ENCODE data around the gene THBS1.

THBS1 gene

GRCh38 chr15:39574427-39574826 lies 6.5 kb upstream of the THBS1 start:
- H3K36me3 ChIP-seq (ENCODE audit: insufficient read depth, low read length) = no peaks in the 10 kb centered on the region
- no peaks in the 10 kb centered on the region for H3K27me3 ChIP-seq (ENCODE audit: control insufficient read depth, insufficient read depth, low read length)
- H3K9ac ChIP-seq (ENCODE audit: low read depth, low read length) = no peak overlapping the region
- H3K4me3 ChIP-seq (ENCODE audit: low read length) = no peak overlapping the region
- no peak overlapping the region for H3K4me2 ChIP-seq (ENCODE audit: low read length)
- H3K4me1 ChIP-seq (ENCODE audit: control insufficient read depth, insufficient read depth, low read length) = peaks cover 13% of the 10 kb centered on the region
- no peaks in the 10 kb centered on the region for H3K9me3 ChIP-seq (replicated peaks; ENCODE audit: low read length)

DNA sequence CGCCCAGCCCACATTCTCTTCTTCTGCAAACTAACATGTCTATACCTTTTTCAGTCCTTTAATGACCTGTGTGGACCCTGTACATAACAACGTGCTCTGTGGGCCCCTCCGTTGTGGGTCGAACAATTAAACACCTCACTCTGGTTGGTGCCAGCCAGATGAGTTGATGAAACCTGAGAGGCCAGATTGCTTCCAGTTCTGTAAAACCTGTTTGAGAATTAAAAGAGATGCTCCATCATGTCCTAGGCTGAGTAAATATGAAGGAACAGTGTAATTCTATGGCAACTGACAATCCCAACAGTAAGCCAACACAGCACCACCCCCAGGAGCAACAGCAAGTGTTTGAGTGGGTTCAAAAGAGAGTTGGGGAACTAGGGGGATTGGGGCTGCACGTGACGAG lies 5.7 kb upstream of the THBS1 start:
- no peak overlapping the region for H3K4me3 ChIP-seq (ENCODE audit: low read length)
- peaks cover 16% of the 10 kb centered on the region for H3K4me1 ChIP-seq (ENCODE audit: control insufficient read depth, insufficient read depth, low read length)
- H3K4me2 ChIP-seq (ENCODE audit: low read length) = no peak overlapping the region
- no peaks in the 10 kb centered on the region for H3K36me3 ChIP-seq (ENCODE audit: insufficient read depth, low read length)
- no peaks in the 10 kb centered on the region for H3K27me3 ChIP-seq (ENCODE audit: control insufficient read depth, insufficient read depth, low read length)
- H3K9me3 ChIP-seq (replicated peaks; ENCODE audit: low read length) = no peaks in the 10 kb centered on the region
- no peak overlapping the region for H3K9ac ChIP-seq (ENCODE audit: low read depth, low read length)

GRCh38 chr15:39578851-39579486 lies 1.9 kb upstream of the THBS1 start:
- peak overlapping the region; percentile 82 for H3K4me2 ChIP-seq (ENCODE audit: low read length)
- peak overlapping the region; percentile 83 for H3K4me3 ChIP-seq (ENCODE audit: low read length)
- peaks cover 18% of the 10 kb centered on the region for H3K36me3 ChIP-seq (ENCODE audit: insufficient read depth, low read length)
- H3K27me3 ChIP-seq (ENCODE audit: control insufficient read depth, insufficient read depth, low read length) = no peaks in the 10 kb centered on the region
- H3K9me3 ChIP-seq (replicated peaks; ENCODE audit: low read length) = no peaks in the 10 kb centered on the region
- H3K9ac ChIP-seq (ENCODE audit: low read depth, low read length) = peak overlapping the region; percentile 83
- peaks cover 23% of the 10 kb centered on the region for H3K4me1 ChIP-seq (ENCODE audit: control insufficient read depth, insufficient read depth, low read length)

DNA sequence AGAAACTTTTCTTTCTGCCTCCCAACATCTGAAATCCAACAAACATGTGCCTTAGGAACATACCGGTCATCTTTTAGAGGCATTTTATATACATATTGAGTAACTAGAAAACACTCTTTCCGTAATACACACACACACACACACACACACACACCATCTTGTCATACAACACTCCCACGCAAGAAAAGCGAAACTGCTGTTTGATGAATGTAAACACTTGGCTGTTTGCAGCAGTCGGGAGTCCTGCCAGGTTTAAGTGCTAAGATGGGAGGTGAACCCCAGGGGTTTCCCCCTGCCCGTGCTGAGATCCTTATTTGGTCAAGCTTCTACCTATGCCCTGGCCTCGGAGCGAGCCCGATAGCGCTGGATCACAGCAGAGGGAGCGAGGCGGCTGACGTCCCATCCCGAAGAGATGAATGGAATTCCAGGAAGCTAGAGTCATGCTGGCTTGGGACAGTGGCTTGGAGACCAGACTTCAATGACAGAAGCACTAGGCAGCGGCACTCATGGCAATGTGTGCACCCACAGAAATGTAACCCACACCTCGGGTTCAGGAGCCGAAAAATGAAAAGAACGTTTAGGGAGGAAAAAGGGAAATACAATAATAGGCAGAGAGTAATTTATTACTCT lies 1.3 kb upstream of the THBS1 start:
- H3K4me1 ChIP-seq (ENCODE audit: control insufficient read depth, insufficient read depth, low read length) = peaks cover 29% of the 10 kb centered on the region
- H3K27me3 ChIP-seq (ENCODE audit: control insufficient read depth, insufficient read depth, low read length) = no peaks in the 10 kb centered on the region
- H3K9me3 ChIP-seq (replicated peaks; ENCODE audit: low read length) = no peaks in the 10 kb centered on the region
- H3K4me3 ChIP-seq (ENCODE audit: low read length) = peak overlapping the region; percentile 83
- peak overlapping the region; percentile 83 for H3K9ac ChIP-seq (ENCODE audit: low read depth, low read length)
- H3K4me2 ChIP-seq (ENCODE audit: low read length) = peak overlapping the region; percentile 82
- H3K36me3 ChIP-seq (ENCODE audit: insufficient read depth, low read length) = peaks cover 24% of the 10 kb centered on the region

DNA sequence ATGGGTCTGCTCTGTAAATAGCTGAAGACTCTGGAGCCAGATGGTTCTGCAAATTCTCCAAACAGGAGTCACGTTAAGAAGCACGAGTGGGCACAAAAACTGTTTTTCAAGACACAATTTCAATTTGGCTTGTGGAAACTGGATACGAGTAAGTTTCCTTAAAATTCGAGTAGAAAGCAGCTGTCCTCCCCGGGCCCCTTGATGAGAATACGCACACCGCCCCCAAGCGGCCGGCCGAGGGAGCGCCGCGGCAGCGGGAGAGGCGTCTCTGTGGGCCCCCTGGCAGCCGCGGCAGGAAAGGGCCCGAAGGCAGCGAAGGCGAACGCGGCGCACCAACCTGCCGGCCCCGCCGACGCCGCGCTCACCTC lies 778 bp upstream of the THBS1 start:
- peaks cover 29% of the 10 kb centered on the region for H3K36me3 ChIP-seq (ENCODE audit: insufficient read depth, low read length)
- H3K4me2 ChIP-seq (ENCODE audit: low read length) = peak overlapping the region; percentile 82
- H3K4me1 ChIP-seq (ENCODE audit: control insufficient read depth, insufficient read depth, low read length) = peaks cover 30% of the 10 kb centered on the region
- H3K9me3 ChIP-seq (replicated peaks; ENCODE audit: low read length) = no peaks in the 10 kb centered on the region
- no peaks in the 10 kb centered on the region for H3K27me3 ChIP-seq (ENCODE audit: control insufficient read depth, insufficient read depth, low read length)
- H3K9ac ChIP-seq (ENCODE audit: low read depth, low read length) = peak overlapping the region; percentile 83
- peak overlapping the region; percentile 83 for H3K4me3 ChIP-seq (ENCODE audit: low read length)

DNA sequence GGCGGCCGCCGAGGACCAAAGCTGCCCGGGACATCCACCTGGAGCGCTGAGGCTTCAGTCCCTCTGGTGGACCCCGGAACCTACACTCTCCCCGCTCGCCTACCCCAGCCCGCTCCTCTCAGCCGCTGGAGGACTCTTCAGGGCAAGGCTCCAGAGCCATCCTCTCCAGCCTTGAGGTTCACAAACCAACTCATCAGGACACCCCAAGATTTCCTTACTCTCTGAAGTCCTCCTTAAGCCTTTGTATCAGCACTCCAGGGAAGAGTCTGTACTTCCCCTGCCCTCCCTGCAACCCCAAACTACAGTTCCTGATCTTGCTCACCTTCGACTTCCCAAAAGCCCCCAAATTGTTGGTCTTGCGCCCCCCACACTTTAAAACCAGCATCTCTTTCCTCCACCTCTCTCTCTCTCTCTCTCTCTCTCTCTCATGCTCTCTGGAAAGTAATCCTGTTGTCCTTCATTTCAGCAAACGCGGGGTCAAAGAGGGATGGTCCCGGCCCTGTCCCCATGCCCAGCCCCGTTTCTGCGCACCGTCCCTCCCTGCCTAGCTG lies 438 bp downstream of the THBS1 start:
- Histone ChIP-seq H3K4me3 (ENCODE audit: low read length) (peak overlapping the region; percentile 83), H3K4me2 (ENCODE audit: low read length) (peak overlapping the region; percentile 82), H3K9me3 (replicated peaks; ENCODE audit: low read length) (no peaks in the 10 kb centered on the region), H3K27me3 (ENCODE audit: control insufficient read depth, insufficient read depth, low read length) (no peaks in the 10 kb centered on the region), H3K9ac (ENCODE audit: low read depth, low read length) (peak overlapping the region; percentile 83), H3K4me1 (ENCODE audit: control insufficient read depth, insufficient read depth, low read length) (peaks cover 42% of the 10 kb centered on the region), H3K36me3 (ENCODE audit: insufficient read depth, low read length) (peaks cover 41% of the 10 kb centered on the region)

DNA sequence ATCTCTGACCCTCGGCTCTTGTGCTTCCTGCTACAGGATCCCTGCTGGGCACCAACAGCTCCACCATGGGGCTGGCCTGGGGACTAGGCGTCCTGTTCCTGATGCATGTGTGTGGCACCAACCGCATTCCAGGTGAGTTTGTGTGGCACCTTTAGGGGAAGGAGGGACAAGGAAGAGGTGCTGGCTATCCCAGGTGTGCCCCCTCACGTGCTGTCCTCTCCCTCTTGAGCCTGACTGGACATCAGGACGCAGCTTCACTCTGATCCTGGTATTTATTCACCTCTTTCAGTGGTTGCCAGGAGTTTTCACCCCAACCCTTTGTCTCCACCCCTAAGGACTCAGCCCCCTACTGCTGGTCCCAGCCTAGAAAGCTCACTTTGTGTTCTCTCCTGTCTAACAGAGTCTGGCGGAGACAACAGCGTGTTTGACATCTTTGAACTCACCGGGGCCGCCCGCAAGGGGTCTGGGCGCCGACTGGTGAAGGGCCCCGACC lies 960 bp downstream of the THBS1 start:
- Histone ChIP-seq H3K4me3 (ENCODE audit: low read length) (peak overlapping the region; percentile 83), H3K9me3 (replicated peaks; ENCODE audit: low read length) (no peaks in the 10 kb centered on the region), H3K4me1 (ENCODE audit: control insufficient read depth, insufficient read depth, low read length) (peaks cover 43% of the 10 kb centered on the region), H3K36me3 (ENCODE audit: insufficient read depth, low read length) (peaks cover 46% of the 10 kb centered on the region), H3K9ac (ENCODE audit: low read depth, low read length) (peak overlapping the region; percentile 83), H3K4me2 (ENCODE audit: low read length) (peak overlapping the region; percentile 82), H3K27me3 (ENCODE audit: control insufficient read depth, insufficient read depth, low read length) (no peaks in the 10 kb centered on the region)

GRCh38 chr15:39582286-39582976 lies 1.6 kb downstream of the THBS1 start:
- Histone ChIP-seq H3K9ac (ENCODE audit: low read depth, low read length) (peak overlapping the region; percentile 83), H3K9me3 (replicated peaks; ENCODE audit: low read length) (no peaks in the 10 kb centered on the region), H3K4me1 (ENCODE audit: control insufficient read depth, insufficient read depth, low read length) (peaks cover 43% of the 10 kb centered on the region), H3K36me3 (ENCODE audit: insufficient read depth, low read length) (peaks cover 52% of the 10 kb centered on the region), H3K4me2 (ENCODE audit: low read length) (peak overlapping the region; percentile 82), H3K27me3 (ENCODE audit: control insufficient read depth, insufficient read depth, low read length) (no peaks in the 10 kb centered on the region), H3K4me3 (ENCODE audit: low read length) (peak overlapping the region; percentile 83)

GRCh38 chr15:39582977-39583595 lies 2.2 kb downstream of the THBS1 start:
- H3K9me3 ChIP-seq (replicated peaks; ENCODE audit: low read length) = no peaks in the 10 kb centered on the region
- peaks cover 47% of the 10 kb centered on the region for H3K4me1 ChIP-seq (ENCODE audit: control insufficient read depth, insufficient read depth, low read length)
- H3K27me3 ChIP-seq (ENCODE audit: control insufficient read depth, insufficient read depth, low read length) = no peaks in the 10 kb centered on the region
- peak overlapping the region; percentile 83 for H3K4me3 ChIP-seq (ENCODE audit: low read length)
- peak overlapping the region; percentile 83 for H3K9ac ChIP-seq (ENCODE audit: low read depth, low read length)
- peaks cover 59% of the 10 kb centered on the region for H3K36me3 ChIP-seq (ENCODE audit: insufficient read depth, low read length)
- peak overlapping the region; percentile 82 for H3K4me2 ChIP-seq (ENCODE audit: low read length)

DNA sequence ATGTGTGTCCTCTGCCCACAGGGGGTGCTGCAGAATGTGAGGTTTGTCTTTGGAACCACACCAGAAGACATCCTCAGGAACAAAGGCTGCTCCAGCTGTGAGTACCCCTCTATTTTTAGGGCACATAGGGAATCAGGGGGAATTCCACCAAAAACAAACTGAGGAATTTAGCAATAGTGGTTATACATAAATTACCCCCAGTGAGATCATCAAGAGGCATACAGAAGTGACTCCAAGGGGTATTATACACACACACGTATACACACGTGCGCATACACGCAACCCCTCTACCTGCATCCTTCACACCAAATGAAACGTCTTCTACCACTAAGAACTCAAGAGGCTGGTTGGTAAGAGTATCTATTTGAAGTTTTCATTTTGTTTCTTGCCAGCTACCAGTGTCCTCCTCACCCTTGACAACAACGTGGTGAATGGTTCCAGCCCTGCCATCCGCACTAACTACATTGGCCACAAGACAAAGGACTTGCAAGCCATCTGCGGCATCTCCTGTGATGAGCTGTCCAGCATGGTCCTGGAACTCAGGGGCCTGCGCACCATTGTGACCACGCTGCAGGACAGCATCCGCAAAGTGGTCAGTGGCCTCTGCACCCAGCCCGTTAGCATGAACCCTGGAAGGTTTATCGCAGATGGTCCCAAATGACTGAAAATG lies 2.9 kb downstream of the THBS1 start:
- Histone ChIP-seq H3K36me3 (ENCODE audit: insufficient read depth, low read length) (peaks cover 65% of the 10 kb centered on the region), H3K4me3 (ENCODE audit: low read length) (peak overlapping the region; percentile 83)

GRCh38 chr15:39584266-39584659 lies 3.4 kb downstream of the THBS1 start:
- Histone ChIP-seq H3K4me1 (ENCODE audit: control insufficient read depth, insufficient read depth, low read length) (peaks cover 38% of the 10 kb centered on the region), H3K36me3 (ENCODE audit: insufficient read depth, low read length) (peaks cover 71% of the 10 kb centered on the region), H3K4me2 (ENCODE audit: low read length) (peak overlapping the region; percentile 82), H3K4me3 (ENCODE audit: low read length) (peak overlapping the region; percentile 83), H3K9ac (ENCODE audit: low read depth, low read length) (peak overlapping the region; percentile 83), H3K9me3 (replicated peaks; ENCODE audit: low read length) (no peaks in the 10 kb centered on the region), H3K27me3 (ENCODE audit: control insufficient read depth, insufficient read depth, low read length) (no peaks in the 10 kb centered on the region)

More for the DNA sequence above, 2.9 kb downstream of the THBS1 start:
- H3K4me2 ChIP-seq (ENCODE audit: low read length) = peak overlapping the region; percentile 82
- no peaks in the 10 kb centered on the region for H3K9me3 ChIP-seq (replicated peaks; ENCODE audit: low read length)
- H3K4me1 ChIP-seq (ENCODE audit: control insufficient read depth, insufficient read depth, low read length) = peaks cover 43% of the 10 kb centered on the region
- H3K9ac ChIP-seq (ENCODE audit: low read depth, low read length) = peak overlapping the region; percentile 83
- no peaks in the 10 kb centered on the region for H3K27me3 ChIP-seq (ENCODE audit: control insufficient read depth, insufficient read depth, low read length)

Measured in skeletal muscle satellite cell (primary cell).